ENCODE results near the gene ZFPM1. TPM values are rescaled to one million over a fixed set of nuclear protein-coding genes. Genes with fewer than 3 reads are reported as not detected.

ZFPM1 gene
- total RNA-seq, 1 donor from 2014 or later, result 5.5 TPM

DNA sequence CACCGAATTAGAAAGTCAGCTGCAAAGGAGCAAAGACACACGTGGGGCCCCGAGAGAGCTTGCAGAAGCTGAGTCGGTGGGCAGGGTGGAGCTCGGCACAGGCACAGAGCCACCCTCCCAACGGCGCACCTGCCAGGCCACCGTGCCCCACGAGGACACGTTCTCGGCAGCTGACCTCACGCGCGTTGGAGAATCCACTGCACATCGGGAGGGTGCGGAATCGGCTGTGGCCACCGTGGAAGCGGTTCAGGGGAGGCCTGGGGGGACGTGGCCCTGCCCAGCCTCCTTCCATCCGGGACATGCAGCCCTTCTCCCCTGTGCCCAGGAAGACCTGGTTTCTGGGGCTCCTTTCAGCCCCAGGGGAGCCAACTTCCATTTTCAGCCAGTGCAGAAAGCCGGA is 20.9 kb upstream of the ZFPM1 start:
- H3K27me3 ChIP-seq, result peaks cover 6% of the 10 kb centered on the region
- no peaks in the 10 kb centered on the region for H3K9me3 ChIP-seq
- H3K27ac ChIP-seq, result no peak overlapping the region
- H3K4me3 ChIP-seq, result no peak overlapping the region
- intact Hi-C loops (cut with DNase I), result loop anchor here (10.0 kb wide), 1 partner anchor 447 kb away; no protein-coding TSS in a partner anchor
- H3K4me1 ChIP-seq, result peaks cover 0 to 3% of the 10 kb centered on the region in 2 donors
- TF ChIP-seq CTCF (IDR thresholded peaks at IDR 0.05), result no peak
- DNase-seq (ENCODE audit: low spot score in 2 of 2), result no peak
- no peaks in the 10 kb centered on the region for H3K36me3 ChIP-seq

GRCh38 chr16:88432753-88433152 is 20.3 kb upstream of the ZFPM1 start:
- no peaks in the 10 kb centered on the region for H3K36me3 ChIP-seq
- H3K9me3 ChIP-seq, result no peaks in the 10 kb centered on the region
- H3K4me3 ChIP-seq, result no peak overlapping the region
- intact Hi-C loops (cut with DNase I), result loop anchor here (10.0 kb wide), 1 partner anchor 448 kb away; no protein-coding TSS in a partner anchor
- TF ChIP-seq CTCF (IDR thresholded peaks at IDR 0.05), result no peak
- no peak overlapping the region for H3K27ac ChIP-seq
- H3K4me1 ChIP-seq, result peaks cover 0 to 3% of the 10 kb centered on the region in 2 donors
- no peak for DNase-seq (ENCODE audit: low spot score in 2 of 2)
- peaks cover 6% of the 10 kb centered on the region for H3K27me3 ChIP-seq

- DNase-seq (ENCODE audit: low spot score in 2 of 2), result no peak
- H3K27ac ChIP-seq, result no peak overlapping the region
- H3K27me3 ChIP-seq, result peaks cover 6% of the 10 kb centered on the region
- peaks cover 0 to 3% of the 10 kb centered on the region in 2 donors for H3K4me1 ChIP-seq
- intact Hi-C loops (cut with DNase I), result loop anchor here (10.0 kb wide), 1 partner anchor 449 kb away; no protein-coding TSS in a partner anchor
- no peaks in the 10 kb centered on the region for H3K9me3 ChIP-seq
- H3K4me3 ChIP-seq, result no peak overlapping the region
- TF ChIP-seq CTCF (IDR thresholded peaks at IDR 0.05), result no peak
- no peaks in the 10 kb centered on the region for H3K36me3 ChIP-seq
These were observed 19.3 kb upstream of the ZFPM1 start for GRCh38 chr16:88433632-88434352.

DNA sequence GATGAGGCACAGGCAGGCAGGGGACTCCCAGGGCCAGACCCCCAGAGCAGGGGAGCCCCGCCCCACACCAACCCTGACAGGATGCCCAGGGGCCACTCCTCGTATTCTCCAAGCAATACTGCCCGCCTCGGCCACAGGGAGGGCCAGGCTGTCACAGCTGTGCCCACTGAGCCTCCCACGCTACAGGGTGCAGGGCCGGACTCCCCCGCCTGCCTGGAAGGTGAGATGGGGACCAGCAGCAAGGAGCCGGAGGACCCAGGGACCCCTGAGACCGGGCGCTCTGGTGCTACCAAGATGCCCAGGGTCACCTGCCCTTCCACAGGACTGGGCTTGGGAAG is 18.8 kb upstream of the ZFPM1 start:
- intact Hi-C loops (cut with DNase I), result loop anchor here (10.0 kb wide), 1 partner anchor 450 kb away; no protein-coding TSS in a partner anchor
- Histone ChIP-seq H3K27me3 (peaks cover 6% of the 10 kb centered on the region), H3K27ac (no peak overlapping the region), H3K36me3 (no peaks in the 10 kb centered on the region), H3K4me3 (no peak overlapping the region), H3K4me1 (peaks cover 0 to 3% of the 10 kb centered on the region in 2 donors), H3K9me3 (no peaks in the 10 kb centered on the region)
- TF ChIP-seq CTCF (IDR thresholded peaks at IDR 0.05), result no peak
- DNase-seq (ENCODE audit: low spot score in 2 of 2), result no peak

- Histone ChIP-seq H3K4me3 (no peak overlapping the region), H3K27me3 (peaks cover 6% of the 10 kb centered on the region), H3K4me1 (peaks cover 0 to 3% of the 10 kb centered on the region in 2 donors), H3K27ac (no peak overlapping the region), H3K9me3 (no peaks in the 10 kb centered on the region), H3K36me3 (no peaks in the 10 kb centered on the region)
- intact Hi-C loops (cut with DNase I), result loop anchor here (10.0 kb wide), 1 partner anchor 450 kb away; no protein-coding TSS in a partner anchor
- DNase-seq (ENCODE audit: low spot score in 2 of 2), result no peak
- no peak for TF ChIP-seq CTCF (IDR thresholded peaks at IDR 0.05)
These were observed 18.3 kb upstream of the ZFPM1 start for GRCh38 chr16:88434746-88435145.

Data from ascending aorta (tissue), 2 donors.